Stromal cell of bone marrow (primary cell): Measurements from ENCODE around the gene CCDC152.
"Not testable (repeated sequence)": the region's sequence is repeated elsewhere in the genome, so short reads cannot be mapped to it uniquely, and the experiment has no call there.

Source experiments
- DNase-seq: peaks from one replicate; pipeline ENCODE4 v3.0.0-alpha.2; 2012; ENCODE audit warnings: low read depth

Gene CCDC152

GRCh38 chr5:42812620-42813019, 56.0 kb downstream of the CCDC152 start:
- no peak for DNase-seq

GRCh38 chr5:42813533-42813932, 56.9 kb downstream of the CCDC152 start:
- no peak for DNase-seq

- DNase-seq, result not testable (repeated sequence)
These were observed 59.9 kb downstream of the CCDC152 start for GRCh38 chr5:42816546-42816945.

- no peak for DNase-seq
These were observed 63.1 kb downstream of the CCDC152 start for GRCh38 chr5:42819745-42820144.

- no peak for DNase-seq
These were observed 65.9 kb downstream of the CCDC152 start for GRCh38 chr5:42822548-42822947.

GRCh38 chr5:42824347-42824976, 67.8 kb downstream of the CCDC152 start:
- no peak for DNase-seq

- DNase-seq, result no peak
These were observed 69.0 kb downstream of the CCDC152 start for GRCh38 chr5:42825422-42826148.

GRCh38 chr5:42826757-42827515, 70.3 kb downstream of the CCDC152 start:
- no peak for DNase-seq

- DNase-seq, result no peak
These were observed 72.1 kb downstream of the CCDC152 start for GRCh38 chr5:42828671-42829070.

GRCh38 chr5:42830924-42831323, 74.3 kb downstream of the CCDC152 start:
- DNase-seq, result no peak

- no peak for DNase-seq
These were observed 75.4 kb downstream of the CCDC152 start for GRCh38 chr5:42832060-42832459.

GRCh38 chr5:42836070-42836769, 79.6 kb downstream of the CCDC152 start:
- DNase-seq, result no peak

GRCh38 chr5:42837601-42838000, 81.0 kb downstream of the CCDC152 start:
- DNase-seq, result no peak

GRCh38 chr5:42839196-42839595, 82.6 kb downstream of the CCDC152 start:
- no peak for DNase-seq

GRCh38 chr5:42840269-42840668, 83.7 kb downstream of the CCDC152 start:
- peak; percentile 98 for DNase-seq

- no peak for DNase-seq
These were observed 84.4 kb downstream of the CCDC152 start for GRCh38 chr5:42840842-42841567.

GRCh38 chr5:42842921-42843641, 86.5 kb downstream of the CCDC152 start:
- DNase-seq, result no peak

GRCh38 chr5:42843675-42844292, 87.2 kb downstream of the CCDC152 start:
- DNase-seq, result no peak

GRCh38 chr5:42844408-42844807, 87.8 kb downstream of the CCDC152 start:
- not testable (repeated sequence) for DNase-seq

GRCh38 chr5:42848545-42848944, 91.9 kb downstream of the CCDC152 start:
- DNase-seq, result no peak

- no peak for DNase-seq
These were observed 94.9 kb downstream of the CCDC152 start for GRCh38 chr5:42851481-42851880.
